NCI-H226 (cell line): Measurements from ENCODE around the gene ELOVL3.
"Not testable (repeated sequence)": the region's sequence is repeated elsewhere in the genome, so short reads cannot be mapped to it uniquely, and the experiment has no call there.

Source experiments
- DNase-seq: peaks from one replicate; pipeline ENCODE4 v3.0.0-alpha.2; 2015

The ELOVL3 gene

GRCh38 chr10:102225646-102226541 is at the start of gene ELOVL3:
ELOVL3 (plus strand) TSS chr10:102226299; CDS start chr10:102226549, 250 bp downstream.
- peak; percentile 23 for DNase-seq

GRCh38 chr10:102184606-102185005 is 41.5 kb upstream of the ELOVL3 start:
- no peak for DNase-seq

- DNase-seq: no peak
Observed at GRCh38 chr10:102185272-102185671, 40.8 kb upstream of the ELOVL3 start.

- no peak for DNase-seq
Observed at GRCh38 chr10:102185811-102186527, 40.1 kb upstream of the ELOVL3 start.

GRCh38 chr10:102188298-102188940 is 37.7 kb upstream of the ELOVL3 start:
- DNase-seq: no peak

GRCh38 chr10:102188941-102189898 is 36.9 kb upstream of the ELOVL3 start:
- DNase-seq: not testable (repeated sequence)

- no peak for DNase-seq
Observed at GRCh38 chr10:102191956-102192355, 34.1 kb upstream of the ELOVL3 start.

GRCh38 chr10:102195296-102195870 is 30.7 kb upstream of the ELOVL3 start:
- peak; percentile 6 for DNase-seq

GRCh38 chr10:102196893-102197292 is 29.2 kb upstream of the ELOVL3 start:
- DNase-seq: no peak

- no peak for DNase-seq
Observed at GRCh38 chr10:102198027-102198426, 28.1 kb upstream of the ELOVL3 start.

GRCh38 chr10:102200751-102201640 is 25.1 kb upstream of the ELOVL3 start:
- DNase-seq: no peak

- no peak for DNase-seq
Observed at GRCh38 chr10:102202386-102202785, 23.7 kb upstream of the ELOVL3 start.

GRCh38 chr10:102208311-102209035 is 17.6 kb upstream of the ELOVL3 start:
- peak; percentile 21 for DNase-seq

GRCh38 chr10:102211615-102212299 is 14.3 kb upstream of the ELOVL3 start:
- no peak for DNase-seq

GRCh38 chr10:102213599-102213998 is 12.5 kb upstream of the ELOVL3 start:
- DNase-seq: not testable (repeated sequence)

GRCh38 chr10:102219370-102219769 is 6.7 kb upstream of the ELOVL3 start:
- DNase-seq: no peak

- no peak for DNase-seq
Observed at GRCh38 chr10:102220612-102221011, 5.5 kb upstream of the ELOVL3 start.

GRCh38 chr10:102222797-102223196 is 3.3 kb upstream of the ELOVL3 start:
- DNase-seq: no peak

GRCh38 chr10:102226542-102226870 is 407 bp downstream of the ELOVL3 start:
- no peak for DNase-seq

- peak; percentile 83 for DNase-seq
Observed at GRCh38 chr10:102227050-102227449, 951 bp downstream of the ELOVL3 start.
